Endodermal cell (in vitro differentiated cells): ENCODE results near the gene SIGLEC6. TPM values are rescaled to one million over a fixed set of nuclear protein-coding genes. Genes with fewer than 3 reads are reported as not detected.

Source experiments
- DNase-seq: peaks from one replicate; pipeline ENCODE4 v3.0.0-alpha.2; 2017
- H3K27ac ChIP-seq: 2 replicates; pipeline ENCODE4 v1.5.1; 2013; ENCODE audit warnings: mild to moderate bottlenecking, low read depth, low read length, moderate library complexity
- H3K27me3 ChIP-seq: 2 replicates; pipeline ENCODE4 v1.6.1; 2013; ENCODE audit warnings: mild to moderate bottlenecking, low read length, moderate library complexity; ENCODE audit not compliant: insufficient read depth, control insufficient read depth, poor library complexity, severe bottlenecking
- H3K36me3 ChIP-seq: 2 replicates; pipeline ENCODE4 v1.7.0; 2013; ENCODE audit warnings: mild to moderate bottlenecking, low read length, moderate library complexity; ENCODE audit not compliant: control insufficient read depth, insufficient read depth
- H3K4me1 ChIP-seq: one replicate; pipeline ENCODE4 v1.7.0; 2013; ENCODE audit warnings: low read length; ENCODE audit not compliant: control insufficient read depth, insufficient read depth
- H3K4me3 ChIP-seq: 2 replicates; pipeline ENCODE4 v1.5.1; 2013; ENCODE audit warnings: mild to moderate bottlenecking, low read length, moderate library complexity
- H3K9ac ChIP-seq: 2 replicates; pipeline ENCODE4 v1.6.1; 2013; ENCODE audit warnings: mild to moderate bottlenecking, low read length, moderate library complexity; ENCODE audit not compliant: poor library complexity, severe bottlenecking; ENCODE audit errors: extremely low read depth
- H3K9me3 ChIP-seq: 2 replicates; pipeline ENCODE4 v1.6.1; 2013; ENCODE audit warnings: mild to moderate bottlenecking, low read length, moderate library complexity; ENCODE audit not compliant: control insufficient read depth
- H3K27ac Mint-ChIP-seq: 2 replicates; pipeline ENCODE4 v1.8.0; 2020; ENCODE audit warnings: mixed read lengths
- H3K27me3 Mint-ChIP-seq: 2 replicates; pipeline ENCODE4 v1.8.0; 2021; ENCODE audit warnings: mild to moderate bottlenecking, mixed read lengths; ENCODE audit not compliant: insufficient read depth
- H3K36me3 Mint-ChIP-seq: 2 replicates; pipeline ENCODE4 v1.8.0; 2020; ENCODE audit warnings: low read depth, mixed read lengths
- H3K4me1 Mint-ChIP-seq: 2 replicates; pipeline ENCODE4 v1.8.0; 2020; ENCODE audit warnings: mixed read lengths
- H3K4me3 Mint-ChIP-seq: 2 replicates; pipeline ENCODE4 v1.8.0; 2020; ENCODE audit warnings: mild to moderate bottlenecking, moderate library complexity, mixed read lengths
- H3K9me3 Mint-ChIP-seq: 2 replicates; pipeline ENCODE4 v1.8.0; 2020; ENCODE audit warnings: mild to moderate bottlenecking, mixed read lengths
- WGBS, 2 experiments: methylation state at CpG; one replicate each; pipeline versions ENCODE4 v1.1.5 to v1.1.7; 2013; ENCODE audit warnings: missing lambda C conversion rate in 2 of 2, mixed read lengths in 1 of 2; ENCODE audit not compliant: insufficient coverage in 1 of 2, insufficient read length in 1 of 2; 5-methylcytosine and 5-hydroxymethylcytosine counted together
- total RNA-seq, 2 donors: library from RNA; stranded (reverse); fragmentation: NEBNext Ultra II Directional in 1 of 2; extraction: Animal tissue kit (Norgen Biotek cat#: 25700) in 1 of 2; gene quantifications; 2 replicates in 1 of 2; 3 replicates in 1 of 2; pipeline ENCODE4 v1.2.1, GENCODE V29; 2021
- TF ChIP-seq, protein P1 (sequence below): fragments of 200-600 bp; sonication (generic); conservative IDR thresholded peaks from 2 replicates; pipeline ENCODE4 v1.5.0; 2021; ENCODE audit warnings: antibody characterized with exemption, mild to moderate bottlenecking

The SIGLEC6 gene
- total RNA-seq, 2 donors from 2014 or later: 0.26 TPM; not detected in 1

DNA sequence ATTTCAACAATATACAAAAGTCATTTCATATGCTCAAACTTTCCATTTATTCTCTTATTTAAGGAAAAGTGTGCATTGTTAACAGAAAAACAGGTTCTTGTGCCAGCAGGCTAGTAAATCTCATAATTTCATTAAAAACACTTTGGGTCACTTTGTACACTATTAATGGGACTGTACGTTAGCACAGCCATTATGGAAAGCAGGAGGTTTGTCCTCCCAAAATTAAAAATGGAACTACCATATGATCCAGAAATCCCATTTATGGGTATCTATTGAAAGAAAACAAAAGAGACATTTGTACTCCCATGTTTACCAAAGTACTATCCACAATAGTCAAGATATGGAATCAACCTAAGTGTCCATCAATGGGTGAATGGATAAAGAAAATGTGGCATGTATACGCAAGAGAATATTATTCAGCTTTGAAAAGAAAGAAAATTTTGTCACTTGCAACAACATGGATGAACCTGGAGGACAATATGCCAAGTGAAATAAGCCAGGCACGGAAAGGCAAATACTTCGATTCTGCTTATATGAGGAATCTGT, 8.4 kb upstream of the SIGLEC6 start:
- TF ChIP-seq, protein P1, sequence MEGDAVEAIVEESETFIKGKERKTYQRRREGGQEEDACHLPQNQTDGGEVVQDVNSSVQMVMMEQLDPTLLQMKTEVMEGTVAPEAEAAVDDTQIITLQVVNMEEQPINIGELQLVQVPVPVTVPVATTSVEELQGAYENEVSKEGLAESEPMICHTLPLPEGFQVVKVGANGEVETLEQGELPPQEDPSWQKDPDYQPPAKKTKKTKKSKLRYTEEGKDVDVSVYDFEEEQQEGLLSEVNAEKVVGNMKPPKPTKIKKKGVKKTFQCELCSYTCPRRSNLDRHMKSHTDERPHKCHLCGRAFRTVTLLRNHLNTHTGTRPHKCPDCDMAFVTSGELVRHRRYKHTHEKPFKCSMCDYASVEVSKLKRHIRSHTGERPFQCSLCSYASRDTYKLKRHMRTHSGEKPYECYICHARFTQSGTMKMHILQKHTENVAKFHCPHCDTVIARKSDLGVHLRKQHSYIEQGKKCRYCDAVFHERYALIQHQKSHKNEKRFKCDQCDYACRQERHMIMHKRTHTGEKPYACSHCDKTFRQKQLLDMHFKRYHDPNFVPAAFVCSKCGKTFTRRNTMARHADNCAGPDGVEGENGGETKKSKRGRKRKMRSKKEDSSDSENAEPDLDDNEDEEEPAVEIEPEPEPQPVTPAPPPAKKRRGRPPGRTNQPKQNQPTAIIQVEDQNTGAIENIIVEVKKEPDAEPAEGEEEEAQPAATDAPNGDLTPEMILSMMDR: no peak
- H3K9me3 Mint-ChIP-seq: no peaks in the 10 kb centered on the region
- Histone ChIP-seq H3K4me1 (no peaks in the 10 kb centered on the region), H3K4me3 (no peak overlapping the region), H3K9ac (no peak overlapping the region), H3K27me3 (peaks cover 42% of the 10 kb centered on the region), H3K9me3 (no peaks in the 10 kb centered on the region), H3K36me3 (no peaks in the 10 kb centered on the region), H3K27ac (no peak overlapping the region)
- 87 to 93% methylated on average over 4 of the region's 4 CpGs for WGBS, 2 experiments
- H3K4me3 Mint-ChIP-seq: no peak overlapping the region
- H3K27ac Mint-ChIP-seq: no peak overlapping the region
- no peaks in the 10 kb centered on the region for H3K4me1 Mint-ChIP-seq
- DNase-seq: no peak
- H3K27me3 Mint-ChIP-seq: peaks cover 15% of the 10 kb centered on the region
- no peaks in the 10 kb centered on the region for H3K36me3 Mint-ChIP-seq

DNA sequence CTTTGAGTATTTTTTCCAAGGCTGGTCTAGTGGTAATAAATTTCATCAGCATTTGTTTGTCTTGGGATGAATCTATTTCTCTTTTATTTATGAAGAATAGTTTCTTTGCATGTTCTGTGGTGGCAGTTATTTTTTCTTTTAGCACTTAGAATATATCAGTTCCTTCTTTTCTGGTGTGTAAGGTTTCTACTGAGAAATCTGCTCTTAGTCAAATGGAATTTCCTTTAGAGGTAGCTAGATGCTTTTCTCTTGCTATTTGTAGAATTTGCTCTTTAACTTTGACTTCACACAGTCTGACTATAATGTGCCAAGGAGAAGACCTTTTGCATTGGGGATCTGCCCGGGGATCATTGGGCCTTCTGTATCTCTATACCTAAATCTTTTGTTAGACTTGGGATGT, 4.1 kb upstream of the SIGLEC6 start:
- Histone ChIP-seq H3K36me3 (no peaks in the 10 kb centered on the region), H3K9ac (no peak overlapping the region), H3K4me1 (no peaks in the 10 kb centered on the region), H3K9me3 (no peaks in the 10 kb centered on the region), H3K27ac (no peak overlapping the region), H3K4me3 (no peak overlapping the region), H3K27me3 (peaks cover 79% of the 10 kb centered on the region)
- WGBS, 2 experiments: 71% methylated on average over 1 of the region's 1 CpG; no CpG with 5 or more reads in 1 of the 2 experiments
- H3K27ac Mint-ChIP-seq: no peak overlapping the region
- no peaks in the 10 kb centered on the region for H3K36me3 Mint-ChIP-seq
- TF ChIP-seq, protein P1: no peak
- DNase-seq: no peak
- no peaks in the 10 kb centered on the region for H3K9me3 Mint-ChIP-seq
- H3K4me1 Mint-ChIP-seq: no peaks in the 10 kb centered on the region
- peaks cover 25% of the 10 kb centered on the region for H3K27me3 Mint-ChIP-seq
- H3K4me3 Mint-ChIP-seq: no peak overlapping the region

DNA sequence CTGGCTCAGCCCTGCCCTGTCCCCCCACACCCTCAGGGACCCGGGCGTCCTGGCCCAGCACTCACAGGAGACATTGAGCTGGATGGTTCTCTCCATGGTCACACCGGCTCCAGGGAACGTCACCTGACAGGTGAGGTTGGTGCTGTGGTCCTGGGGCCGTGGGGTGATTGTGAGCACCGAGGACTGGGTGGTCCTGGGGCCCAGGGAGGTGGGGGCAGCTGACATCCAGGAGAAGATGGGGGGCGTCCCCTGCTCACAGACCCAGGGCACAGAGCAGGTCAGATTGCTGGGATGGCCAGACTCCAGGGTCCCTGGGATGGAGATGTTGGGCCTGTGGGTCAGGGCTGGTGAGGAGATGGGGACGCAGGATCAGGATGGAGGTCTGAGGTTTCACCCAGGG, 854 bp downstream of the SIGLEC6 start:
- Histone ChIP-seq H3K36me3 (no peaks in the 10 kb centered on the region), H3K27ac (no peak overlapping the region), H3K4me1 (no peaks in the 10 kb centered on the region), H3K9ac (no peak overlapping the region), H3K4me3 (no peak overlapping the region), H3K27me3 (peaks cover 61% of the 10 kb centered on the region), H3K9me3 (no peaks in the 10 kb centered on the region)
- WGBS, 2 experiments: 85 to 100% methylated on average over 1 to 8 of the region's 8 CpGs
- H3K4me3 Mint-ChIP-seq: no peak overlapping the region
- no peak for DNase-seq
- no peaks in the 10 kb centered on the region for H3K36me3 Mint-ChIP-seq
- TF ChIP-seq, protein P1: no peak
- H3K27ac Mint-ChIP-seq: no peak overlapping the region
- no peaks in the 10 kb centered on the region for H3K4me1 Mint-ChIP-seq
- H3K9me3 Mint-ChIP-seq: no peaks in the 10 kb centered on the region
- H3K27me3 Mint-ChIP-seq: peaks cover 41% of the 10 kb centered on the region
